Endothelial cell of umbilical vein (primary cell): Measurements from ENCODE around the gene CNGA4.

ENCODE experiments used
- CTCF ChIP-seq, 2 donors: IDR thresholded peaks; 1 replicate in 1 of 2; 2 replicates in 1 of 2; pipeline ENCODE4 v1.5.1; 2011; ENCODE audit warnings: low read length in 2 of 2, mild to moderate bottlenecking in 2 of 2, moderate library complexity in 2 of 2, control low read depth in 1 of 2, inconsistent platforms in 1 of 2, low read depth in 1 of 2; ENCODE audit not compliant: insufficient read depth in 1 of 2; ENCODE audit errors: extremely low read depth in 1 of 2
- MYC ChIP-seq: IDR thresholded peaks from one replicate; pipeline ENCODE4 v1.6.1; 2011; ENCODE audit warnings: mild to moderate bottlenecking, low read depth, low read length
- POLR2AphosphoS5 ChIP-seq: IDR thresholded peaks from 2 replicates; pipeline ENCODE4 v1.6.1; 2012; ENCODE audit warnings: low read depth, mild to moderate bottlenecking, control low read depth, low read length, moderate library complexity; ENCODE audit not compliant: insufficient read depth

- TF ChIP-seq CTCF (IDR thresholded peaks at IDR 0.05; ENCODE audit: extremely low read depth in 1 of 2, insufficient read depth in 1 of 2, low read depth in 1 of 2, low read length in 2 of 2) = no peak
- peak; percentile 29 for TF ChIP-seq POLR2AphosphoS5
- TF ChIP-seq MYC = no peak
These were observed 11.1 kb downstream of the CNGA4 start for GRCh38 chr11:6249770-6250555.
